Sigmoid colon (tissue), 4 donors: ENCODE measurements around the gene HPX.

ENCODE experiments used
- POLR2A ChIP-seq, 2 donors: fragments of 450-650 bp; IDR thresholded peaks; one replicate each; pipeline ENCODE4 v1.6.1; 2016; ENCODE audit warnings: antibody characterized with exemption in 2 of 2, mild to moderate bottlenecking in 2 of 2, moderate library complexity in 2 of 2
- POLR2AphosphoS5 ChIP-seq, 4 donors: sonication (generic); formaldehyde crosslinking; IDR thresholded peaks; one replicate each; pipeline ENCODE4 v1.6.1; 2017; ENCODE audit warnings: antibody characterized with exemption in 4 of 4
- TF ChIP-seq, protein P1 (sequence below), 4 experiments: fragments of 450-650 bp in 3 of 4; fragments of 200-600 bp in 1 of 4; IDR thresholded peaks; one replicate each; pipeline ENCODE4 v1.5.1; 2016 to 2019; ENCODE audit warnings: antibody characterized with exemption in 4 of 4, mild to moderate bottlenecking in 3 of 4, moderate library complexity in 2 of 4

DNA sequence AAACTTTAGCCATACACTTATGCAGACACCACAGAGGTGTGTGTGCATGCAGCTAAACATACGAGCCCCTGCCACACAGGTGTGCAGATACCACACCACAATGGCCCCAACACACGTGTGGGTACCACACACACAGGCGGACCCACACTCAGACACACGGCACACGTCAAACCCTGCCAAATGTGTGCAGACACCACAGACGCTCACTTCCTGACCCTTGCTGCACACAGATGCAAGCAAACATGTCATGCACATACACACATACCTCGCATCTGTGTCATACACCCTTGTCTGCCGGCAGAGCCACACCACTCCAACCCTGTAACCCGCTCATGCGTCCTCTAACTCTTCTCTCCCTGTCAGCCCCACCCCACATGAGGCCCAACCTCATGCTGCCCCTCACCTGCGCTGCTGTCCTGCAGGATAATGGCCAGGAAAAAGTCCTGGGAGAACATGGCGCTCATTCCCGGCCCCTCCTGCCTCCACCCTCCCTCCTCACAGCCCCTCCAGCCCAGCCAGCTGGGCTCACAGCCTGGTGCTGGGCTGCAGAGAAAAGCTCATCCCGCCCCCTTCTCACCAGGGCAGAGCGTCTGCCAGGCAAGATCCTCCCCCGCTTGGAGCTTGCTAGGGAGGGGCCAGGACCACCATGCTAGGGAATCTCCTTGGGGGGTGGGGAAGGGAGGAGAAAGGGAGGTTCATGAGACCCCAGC is 36.3 kb downstream of the HPX start:
- TF ChIP-seq, protein P1, sequence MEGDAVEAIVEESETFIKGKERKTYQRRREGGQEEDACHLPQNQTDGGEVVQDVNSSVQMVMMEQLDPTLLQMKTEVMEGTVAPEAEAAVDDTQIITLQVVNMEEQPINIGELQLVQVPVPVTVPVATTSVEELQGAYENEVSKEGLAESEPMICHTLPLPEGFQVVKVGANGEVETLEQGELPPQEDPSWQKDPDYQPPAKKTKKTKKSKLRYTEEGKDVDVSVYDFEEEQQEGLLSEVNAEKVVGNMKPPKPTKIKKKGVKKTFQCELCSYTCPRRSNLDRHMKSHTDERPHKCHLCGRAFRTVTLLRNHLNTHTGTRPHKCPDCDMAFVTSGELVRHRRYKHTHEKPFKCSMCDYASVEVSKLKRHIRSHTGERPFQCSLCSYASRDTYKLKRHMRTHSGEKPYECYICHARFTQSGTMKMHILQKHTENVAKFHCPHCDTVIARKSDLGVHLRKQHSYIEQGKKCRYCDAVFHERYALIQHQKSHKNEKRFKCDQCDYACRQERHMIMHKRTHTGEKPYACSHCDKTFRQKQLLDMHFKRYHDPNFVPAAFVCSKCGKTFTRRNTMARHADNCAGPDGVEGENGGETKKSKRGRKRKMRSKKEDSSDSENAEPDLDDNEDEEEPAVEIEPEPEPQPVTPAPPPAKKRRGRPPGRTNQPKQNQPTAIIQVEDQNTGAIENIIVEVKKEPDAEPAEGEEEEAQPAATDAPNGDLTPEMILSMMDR (IDR thresholded peaks at IDR 0.05), result no peak
- TF ChIP-seq POLR2AphosphoS5 (IDR thresholded peaks at IDR 0.05), result no peak
- TF ChIP-seq POLR2A (IDR thresholded peaks at IDR 0.05), result no peak
